HG02981 (cell line): ENCODE results near the gene IFTAP.
"Not testable (repeated sequence)": the region's sequence is repeated elsewhere in the genome, so short reads cannot be mapped to it uniquely, and the experiment has no call there.

Source experiments
- ATAC-seq: cut with Tn5 transposase; IDR thresholded peaks from one replicate; pipeline ENCODE4 v1.9.1; 2021; ENCODE audit warnings: mild to moderate bottlenecking, moderate library complexity; ENCODE audit not compliant: unreplicated experiment

Gene IFTAP

GRCh38 chr11:36594316-36594989, at the start of gene IFTAP:
TSS of gene IFTAP (plus strand) at chr11:36594502. CDS start at chr11:36610104, 15,602 bp downstream.
- ATAC-seq, result peak; percentile 51

- no peak for ATAC-seq
Observed at GRCh38 chr11:36550385-36551115, 43.8 kb upstream of the IFTAP start.

- not testable (repeated sequence) for ATAC-seq
Observed at GRCh38 chr11:36557390-36557789, 36.9 kb upstream of the IFTAP start.

GRCh38 chr11:36557991-36558390, 36.3 kb upstream of the IFTAP start:
- ATAC-seq, result no peak

GRCh38 chr11:36558571-36559413, 35.5 kb upstream of the IFTAP start:
- peak; percentile 92 for ATAC-seq

- ATAC-seq, result peak; percentile 62
Observed at GRCh38 chr11:36564376-36565030, 29.8 kb upstream of the IFTAP start.

GRCh38 chr11:36565031-36565610, 29.2 kb upstream of the IFTAP start:
- ATAC-seq, result no peak

GRCh38 chr11:36566407-36567053, 27.8 kb upstream of the IFTAP start:
- no peak for ATAC-seq

GRCh38 chr11:36567694-36568093, 26.6 kb upstream of the IFTAP start, which contains the start of gene RAG1:
TSS of gene RAG1 (plus strand) at chr11:36568007. CDS start at chr11:36573305, 5,298 bp downstream.
- no peak for ATAC-seq

GRCh38 chr11:36569095-36569494, 25.2 kb upstream of the IFTAP start:
- no peak for ATAC-seq

GRCh38 chr11:36574486-36574885, 19.8 kb upstream of the IFTAP start:
- no peak for ATAC-seq

GRCh38 chr11:36577373-36577772, 16.9 kb upstream of the IFTAP start:
- no peak for ATAC-seq

- no peak for ATAC-seq
Observed at GRCh38 chr11:36577859-36578258, 16.4 kb upstream of the IFTAP start.

- no peak for ATAC-seq
Observed at GRCh38 chr11:36578458-36578857, 15.8 kb upstream of the IFTAP start.

GRCh38 chr11:36581536-36581935, 12.8 kb upstream of the IFTAP start:
- ATAC-seq, result no peak

GRCh38 chr11:36583667-36584066, 10.6 kb upstream of the IFTAP start:
- ATAC-seq, result no peak

- ATAC-seq, result peak; percentile 48
Observed at GRCh38 chr11:36586543-36586942, 7.8 kb upstream of the IFTAP start.

GRCh38 chr11:36588099-36588498, 6.2 kb upstream of the IFTAP start:
- no peak for ATAC-seq

GRCh38 chr11:36590513-36590912, 3.8 kb upstream of the IFTAP start:
- no peak for ATAC-seq

GRCh38 chr11:36591433-36591832, 2.9 kb upstream of the IFTAP start:
- ATAC-seq, result no peak
